ENCODE data around the gene GMPPA.

GMPPA gene
- long read RNA-seq, donor 1, partial matches to known transcripts = 0 of 7 reads
- long read RNA-seq, donor 1, other reads (novel, unspliced or antisense) = 0 of 7 reads
- long read RNA-seq, donor 2, partial matches to known transcripts = 6 of 12 reads
- long read RNA-seq, donor 2, other reads (novel, unspliced or antisense) = 0 of 12 reads
- long read RNA-seq, donor 3, partial matches to known transcripts = 0 of 3 reads
- long read RNA-seq, donor 3, other reads (novel, unspliced or antisense) = 0 of 3 reads
- long read RNA-seq, donor 4, partial matches to known transcripts = 5 of 7 reads
- long read RNA-seq, donor 4, other reads (novel, unspliced or antisense) = 0 of 7 reads
- long read RNA-seq, donor 5, partial matches to known transcripts = 0 of 2 reads
- long read RNA-seq, donor 5, other reads (novel, unspliced or antisense) = 0 of 2 reads
- long read RNA-seq, donor 6, transcript GMPPA-201 (13 exons, 1,544 nt) = major isoform, 6 of 7 reads
- long read RNA-seq, donor 6, partial matches to known transcripts = 0 of 7 reads
- long read RNA-seq, donor 6, other reads (novel, unspliced or antisense) = 0 of 7 reads
- long read RNA-seq, donor 7, partial matches to known transcripts = 0 of 3 reads
- long read RNA-seq, donor 7, other reads (novel, unspliced or antisense) = 0 of 3 reads
- long read RNA-seq, donor 8, partial matches to known transcripts = 0 of 6 reads
- long read RNA-seq, donor 8, other reads (novel, unspliced or antisense) = 0 of 6 reads

DNA sequence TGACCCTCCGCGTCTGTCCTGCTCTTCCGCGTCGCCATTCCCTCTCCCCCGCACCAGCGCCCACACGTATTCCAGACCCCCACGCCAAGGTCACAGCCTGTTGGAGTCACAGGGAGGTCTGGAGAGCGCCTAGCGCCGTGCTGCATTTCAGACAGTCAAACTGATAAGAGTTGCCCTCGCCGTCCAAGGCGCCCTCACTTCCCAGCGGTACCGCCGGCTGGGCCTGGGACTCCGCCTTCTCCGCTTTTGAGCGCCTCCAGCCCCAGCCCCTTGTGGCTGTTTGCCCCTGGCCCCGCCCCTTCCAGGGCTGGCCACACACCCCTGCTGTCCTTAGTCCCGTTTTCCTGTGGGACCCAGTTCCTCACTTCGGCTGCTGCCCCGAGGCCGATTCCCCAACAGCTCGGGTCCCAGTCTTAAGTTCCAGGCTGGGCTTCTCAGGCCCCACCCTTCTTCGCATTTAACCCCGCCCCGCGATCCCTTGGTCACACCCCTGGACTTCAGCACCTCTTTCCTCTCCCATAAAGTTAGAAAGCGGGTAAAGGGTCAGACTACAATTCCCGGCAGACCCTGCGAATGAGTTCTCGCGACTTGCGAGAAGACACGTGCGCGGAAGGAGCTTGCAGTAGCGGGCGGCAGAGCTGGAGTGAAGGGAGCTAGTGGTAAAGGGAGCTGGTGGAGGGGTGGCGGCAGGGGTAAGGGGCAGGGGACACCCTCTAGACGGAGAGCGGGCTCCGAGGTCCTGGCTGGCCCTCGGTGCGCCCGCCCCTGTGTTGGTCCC, at the start of gene GMPPA:
Gene GMPPA, plus strand, starts transcription at position 612 of the 778 bp plus-strand sequence. CDS start 1,085 bp downstream, outside the sequence.
- peak; percentile 86 for DNase-seq

GRCh38 chr2:219449609-219450008, 49.1 kb upstream of the GMPPA start:
- no peak for DNase-seq

GRCh38 chr2:219451661-219452360, 46.9 kb upstream of the GMPPA start:
- no peak for DNase-seq

DNA sequence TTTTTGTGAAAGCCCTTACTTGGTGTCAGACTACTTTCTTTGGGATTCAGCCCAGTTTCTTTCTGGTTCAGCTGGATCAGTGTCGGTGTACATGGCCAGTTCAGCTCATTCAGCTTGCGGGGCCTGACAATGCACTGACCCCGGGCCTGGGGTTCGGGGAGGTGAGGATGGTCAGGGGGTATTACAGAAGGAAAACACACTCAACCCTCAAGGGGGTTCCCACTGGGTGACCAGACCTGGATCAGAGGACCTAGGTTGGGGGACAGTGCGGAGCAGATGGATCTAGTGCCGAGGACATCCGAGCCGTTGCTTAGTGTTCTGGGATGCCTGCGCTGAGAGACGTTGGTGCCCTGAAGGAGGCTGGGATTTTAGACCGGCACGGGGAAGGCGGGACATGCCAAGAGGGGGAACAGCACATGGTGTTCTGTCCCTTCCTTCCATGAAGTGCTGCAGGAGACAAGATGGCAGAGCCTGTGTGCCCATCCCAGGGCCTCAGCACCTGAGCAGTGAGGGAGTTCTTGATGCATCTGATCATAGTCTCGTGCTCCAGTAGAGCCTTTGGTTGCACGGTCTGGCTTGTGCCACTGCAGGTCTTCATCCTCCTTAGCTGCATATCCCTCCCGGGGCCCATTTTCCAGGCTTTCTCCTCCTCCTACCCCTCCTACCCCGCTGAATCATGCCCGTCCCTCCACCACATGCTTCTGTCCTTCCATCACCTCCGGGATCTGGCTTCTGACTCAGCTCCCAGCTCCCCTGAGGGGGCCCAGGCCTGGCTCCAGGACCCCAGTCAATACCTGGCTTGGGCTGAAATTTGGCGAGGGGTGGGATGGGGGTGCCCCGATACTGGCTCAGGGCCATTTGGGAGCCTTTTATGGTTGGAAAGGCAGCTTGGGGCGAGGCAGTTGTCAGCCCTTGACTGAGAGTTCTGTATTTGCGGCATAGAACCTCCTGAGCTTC, 46.1 kb upstream of the GMPPA start:
- DNase-seq = no peak

DNA sequence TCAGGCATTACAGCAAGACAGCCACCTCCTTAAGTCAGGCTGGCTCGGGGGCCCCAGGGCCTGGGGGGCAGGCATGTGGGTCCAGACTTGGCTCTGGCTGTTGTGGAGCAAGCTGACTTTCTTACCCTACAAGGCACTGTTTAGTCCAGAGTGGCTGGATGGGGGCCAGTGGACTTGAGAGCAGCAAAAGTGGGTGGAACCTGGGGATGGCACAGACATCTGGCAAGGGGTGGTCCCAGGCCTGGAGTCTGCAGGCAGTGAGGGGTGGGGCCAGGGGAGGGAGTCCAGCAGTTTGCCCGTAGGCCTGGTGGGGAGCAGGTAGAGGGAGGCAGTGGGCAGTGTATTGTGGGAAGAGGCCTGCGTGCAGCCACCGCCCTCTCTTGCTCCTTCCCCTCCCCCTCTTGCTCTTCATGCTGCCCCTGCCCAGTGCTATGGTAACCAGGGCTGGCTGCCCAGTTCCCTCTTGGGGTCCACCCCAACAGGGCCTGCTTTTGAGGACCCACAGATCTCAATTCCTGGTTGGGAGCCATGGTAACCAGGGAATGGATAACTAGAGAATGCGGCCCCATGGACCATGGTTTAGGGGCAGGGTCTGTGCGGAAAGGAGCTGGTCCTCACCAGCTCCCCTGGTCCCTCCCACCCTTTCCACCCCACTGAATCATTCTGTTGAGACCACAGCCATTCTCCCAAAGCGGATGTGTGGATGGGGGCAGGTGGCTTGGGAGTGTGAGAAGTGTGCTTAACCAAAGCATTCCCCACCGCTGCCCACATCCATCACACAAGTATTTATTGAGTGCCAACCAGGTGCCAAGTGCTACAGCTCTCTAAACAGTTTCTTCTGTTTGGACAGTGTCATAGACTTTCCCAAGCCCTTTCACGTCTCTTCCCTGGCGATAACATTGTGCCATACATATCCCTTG, 44.8 kb upstream of the GMPPA start:
- no peak for DNase-seq

DNA sequence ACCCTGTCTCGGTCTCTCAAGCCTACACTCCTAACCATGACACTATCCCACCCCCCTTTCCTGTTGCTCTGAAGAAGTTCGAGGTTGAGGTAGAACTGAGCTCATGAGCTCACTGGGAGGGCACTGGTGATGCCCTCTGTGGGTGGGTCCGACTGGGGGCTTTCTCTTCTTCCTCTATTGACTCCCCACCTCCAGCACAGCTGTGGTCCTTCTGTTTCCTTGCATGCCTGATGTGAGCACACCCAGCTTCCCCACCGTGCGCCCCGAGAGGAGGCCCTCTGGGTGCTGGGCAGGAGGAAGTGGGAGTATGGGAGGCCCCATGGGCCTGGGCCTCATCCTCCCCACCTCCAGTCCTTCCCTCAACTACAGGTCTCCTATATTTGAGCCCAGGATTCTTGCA, 43.1 kb upstream of the GMPPA start:
- no peak for DNase-seq

GRCh38 chr2:219457784-219458369, 40.8 kb upstream of the GMPPA start:
- no peak for DNase-seq

GRCh38 chr2:219458996-219459395, 39.7 kb upstream of the GMPPA start:
- no peak for DNase-seq

- DNase-seq = peak; percentile 44
Measured at GRCh38 chr2:219459460-219460311, 39.0 kb upstream of the GMPPA start.

GRCh38 chr2:219460424-219460926, 38.2 kb upstream of the GMPPA start:
- DNase-seq = peak; percentile 57

DNA sequence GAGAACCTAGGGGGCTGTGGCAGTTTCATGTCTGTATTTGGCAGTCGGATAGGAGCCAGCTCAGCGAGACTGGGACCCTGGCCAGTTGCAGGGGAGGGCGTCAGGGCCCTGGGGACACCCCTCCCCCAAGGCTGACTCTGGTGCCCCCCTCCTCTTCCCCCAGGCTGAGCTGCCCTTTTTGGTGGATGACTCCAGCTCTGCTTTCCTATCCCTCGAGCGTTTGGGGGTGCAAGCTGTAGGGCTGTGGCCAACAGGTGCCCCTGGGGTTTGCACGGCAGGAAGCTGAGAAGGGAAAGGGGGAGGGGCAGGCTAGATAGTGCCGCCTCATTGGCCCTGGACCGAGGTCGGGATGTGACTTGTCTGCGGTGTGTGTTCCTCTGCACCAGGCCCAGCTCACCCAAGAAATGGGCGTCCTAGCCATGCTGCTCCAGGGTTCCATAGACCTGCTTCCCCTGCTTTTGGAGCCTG, 37.6 kb upstream of the GMPPA start:
- peak; percentile 25 for DNase-seq

DNA sequence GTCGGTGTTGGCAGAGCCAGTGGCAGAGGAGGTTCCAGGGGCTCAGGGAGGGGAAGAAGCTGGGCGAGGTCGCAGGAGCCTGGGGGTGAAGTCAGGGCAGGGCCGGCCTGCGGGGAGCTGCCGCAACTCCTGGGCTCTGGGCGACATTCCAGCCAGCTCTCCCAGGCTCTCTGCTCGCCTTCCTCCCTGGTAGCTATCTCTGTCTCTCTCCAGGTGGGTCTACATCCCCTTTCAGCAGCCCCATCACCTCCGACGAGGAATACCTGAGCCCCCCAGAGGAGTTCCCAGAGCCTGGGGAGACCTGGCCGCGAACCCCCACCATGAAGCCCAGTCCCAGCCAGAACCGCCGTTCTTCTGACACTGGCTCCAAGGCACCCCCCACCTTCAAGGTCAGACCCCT, 37.0 kb upstream of the GMPPA start:
- no peak for DNase-seq

DNA sequence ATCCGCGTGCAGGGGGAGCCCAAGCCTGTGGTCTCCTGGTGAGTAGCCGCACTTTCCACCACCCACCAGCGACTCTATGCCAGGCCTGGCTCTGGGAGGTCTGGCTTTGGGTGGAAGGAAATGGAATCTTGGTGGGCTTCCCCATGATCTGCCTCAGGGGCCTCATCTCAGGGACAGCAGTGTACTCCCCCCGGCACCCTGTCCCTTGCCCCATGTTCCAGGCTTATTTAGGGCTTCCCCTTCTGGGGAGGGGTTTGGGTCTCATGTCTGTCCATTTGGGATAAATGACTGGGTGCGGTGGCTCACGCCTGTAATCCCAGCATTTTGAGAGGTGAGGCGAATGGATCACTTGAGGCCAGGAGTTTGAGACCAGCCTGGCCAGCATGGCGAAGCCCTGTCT, 36.3 kb upstream of the GMPPA start:
- DNase-seq = no peak

GRCh38 chr2:219464286-219465032, 34.2 kb upstream of the GMPPA start:
- no peak for DNase-seq

GRCh38 chr2:219465659-219466561, 32.8 kb upstream of the GMPPA start:
- DNase-seq = no peak
